HG02938 (cell line): ENCODE measurements around the gene ELOVL4.

ENCODE experiments used
- ATAC-seq: cut with Tn5 transposase; IDR thresholded peaks from one replicate; pipeline ENCODE4 v1.9.1; 2021; ENCODE audit warnings: mild to moderate bottlenecking, moderate library complexity; ENCODE audit not compliant: unreplicated experiment

The ELOVL4 gene

GRCh38 chr6:79947191-79948186 lies at the start of gene ELOVL4:
Gene ELOVL4, minus strand, starts transcription at chr6:79947553. Its CDS starts 274 bp downstream, at chr6:79947279.
- peak; percentile 31 for ATAC-seq

DNA sequence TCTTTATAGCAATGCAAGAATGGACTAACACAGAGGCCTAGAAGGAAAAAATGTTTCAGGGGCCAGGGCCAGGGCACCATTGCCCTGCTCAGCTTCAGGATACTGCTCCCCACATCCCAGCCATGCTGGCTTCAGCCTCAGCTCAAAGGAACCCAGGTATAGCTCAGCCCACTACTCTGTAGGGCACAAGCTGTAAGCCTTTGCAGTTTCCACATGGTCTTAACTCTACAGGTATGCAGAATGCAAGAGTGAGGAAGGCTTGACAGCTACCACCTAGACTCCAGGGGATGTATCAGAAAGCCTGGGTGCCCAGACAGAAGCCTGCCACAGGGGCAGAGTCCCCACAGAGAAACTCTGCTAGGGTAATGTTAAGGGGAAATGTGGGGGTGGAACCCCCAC lies 46.6 kb upstream of the ELOVL4 start:
- no peak for ATAC-seq

GRCh38 chr6:79993012-79993910 lies 45.9 kb upstream of the ELOVL4 start:
- ATAC-seq, result no peak

DNA sequence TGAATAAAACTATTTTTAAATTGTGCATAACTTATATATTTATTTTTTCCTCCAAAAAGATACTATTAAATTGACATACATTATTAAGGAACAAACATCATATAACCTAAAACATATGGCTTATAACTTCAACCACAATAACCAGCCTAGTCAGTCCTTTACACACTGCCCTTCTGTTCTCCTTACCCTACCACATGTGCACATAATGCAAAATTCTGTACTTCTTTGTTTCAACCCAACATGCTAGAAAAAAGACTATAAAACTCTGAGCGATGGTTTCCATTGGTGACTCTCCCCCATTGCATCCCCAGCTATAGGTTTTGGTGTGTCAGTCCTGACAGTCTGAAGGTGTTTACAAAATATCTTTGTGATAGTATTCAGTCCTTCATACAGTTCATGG lies 42.3 kb upstream of the ELOVL4 start:
- ATAC-seq, result no peak

- no peak for ATAC-seq
Measured at GRCh38 chr6:79985128-79985527, 37.8 kb upstream of the ELOVL4 start.

- ATAC-seq, result peak; percentile 66
Measured at GRCh38 chr6:79984261-79984660, 36.9 kb upstream of the ELOVL4 start.

DNA sequence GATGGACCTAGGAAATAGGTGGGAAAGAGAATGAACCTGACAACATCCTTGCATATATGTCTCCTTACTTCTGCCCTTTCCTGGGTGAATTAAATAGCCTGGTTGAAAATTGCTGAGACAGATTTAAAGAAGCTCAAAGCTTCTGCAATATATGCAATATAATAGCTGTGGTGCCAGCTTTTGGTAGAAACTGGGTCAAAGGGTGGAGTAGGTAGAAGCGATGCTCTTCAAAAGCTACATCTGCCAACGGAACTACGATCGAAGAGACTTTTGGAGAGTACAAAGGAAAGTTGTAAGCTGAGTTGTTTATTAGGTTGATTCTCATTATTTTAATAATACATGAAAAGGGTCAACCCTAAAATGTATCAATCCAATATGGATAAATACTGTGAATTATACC lies 34.3 kb upstream of the ELOVL4 start:
- ATAC-seq, result no peak

- ATAC-seq, result no peak
Measured at GRCh38 chr6:79971193-79971592, 23.8 kb upstream of the ELOVL4 start.

DNA sequence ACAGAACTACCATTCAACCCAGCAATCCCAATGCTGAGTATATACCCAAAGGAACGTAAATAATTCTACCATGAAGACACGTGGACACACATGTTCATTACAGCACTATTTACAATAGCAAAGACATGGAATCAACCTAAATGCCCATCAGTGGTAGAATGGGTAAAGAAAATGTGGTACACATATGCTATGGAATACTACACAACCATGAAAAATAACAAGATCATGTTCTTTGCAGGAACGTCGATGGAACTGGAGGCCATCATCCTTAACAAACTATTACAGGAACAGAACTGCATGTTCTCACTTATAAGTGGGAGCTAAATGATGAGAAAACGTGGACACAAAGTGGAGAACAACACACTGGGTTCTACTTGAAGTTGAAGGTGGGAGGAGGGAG lies 22.4 kb upstream of the ELOVL4 start:
- ATAC-seq, result no peak

DNA sequence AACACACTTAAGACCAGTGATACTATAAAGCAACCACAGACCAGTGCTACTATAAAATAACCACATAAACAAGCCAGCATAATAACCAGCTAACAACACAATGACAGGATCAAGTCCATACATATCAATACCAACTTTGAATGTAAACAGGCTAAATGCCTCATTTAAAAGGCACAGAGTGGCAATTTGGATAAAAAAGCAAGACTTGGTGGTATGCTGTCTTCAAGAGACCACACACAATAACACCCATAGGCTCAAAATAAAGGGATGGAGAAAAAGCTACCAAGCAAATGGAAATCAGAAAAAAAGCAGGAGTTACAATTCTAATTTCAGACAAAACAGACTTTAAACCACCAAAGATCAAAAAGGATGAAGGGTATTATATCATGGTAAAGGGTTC lies 19.8 kb upstream of the ELOVL4 start:
- no peak for ATAC-seq

GRCh38 chr6:79964607-79965081 lies 17.3 kb upstream of the ELOVL4 start:
- no peak for ATAC-seq

GRCh38 chr6:79954849-79955248 lies 7.5 kb upstream of the ELOVL4 start:
- no peak for ATAC-seq

GRCh38 chr6:79949233-79949632 lies 1.9 kb upstream of the ELOVL4 start:
- peak; percentile 50 for ATAC-seq

DNA sequence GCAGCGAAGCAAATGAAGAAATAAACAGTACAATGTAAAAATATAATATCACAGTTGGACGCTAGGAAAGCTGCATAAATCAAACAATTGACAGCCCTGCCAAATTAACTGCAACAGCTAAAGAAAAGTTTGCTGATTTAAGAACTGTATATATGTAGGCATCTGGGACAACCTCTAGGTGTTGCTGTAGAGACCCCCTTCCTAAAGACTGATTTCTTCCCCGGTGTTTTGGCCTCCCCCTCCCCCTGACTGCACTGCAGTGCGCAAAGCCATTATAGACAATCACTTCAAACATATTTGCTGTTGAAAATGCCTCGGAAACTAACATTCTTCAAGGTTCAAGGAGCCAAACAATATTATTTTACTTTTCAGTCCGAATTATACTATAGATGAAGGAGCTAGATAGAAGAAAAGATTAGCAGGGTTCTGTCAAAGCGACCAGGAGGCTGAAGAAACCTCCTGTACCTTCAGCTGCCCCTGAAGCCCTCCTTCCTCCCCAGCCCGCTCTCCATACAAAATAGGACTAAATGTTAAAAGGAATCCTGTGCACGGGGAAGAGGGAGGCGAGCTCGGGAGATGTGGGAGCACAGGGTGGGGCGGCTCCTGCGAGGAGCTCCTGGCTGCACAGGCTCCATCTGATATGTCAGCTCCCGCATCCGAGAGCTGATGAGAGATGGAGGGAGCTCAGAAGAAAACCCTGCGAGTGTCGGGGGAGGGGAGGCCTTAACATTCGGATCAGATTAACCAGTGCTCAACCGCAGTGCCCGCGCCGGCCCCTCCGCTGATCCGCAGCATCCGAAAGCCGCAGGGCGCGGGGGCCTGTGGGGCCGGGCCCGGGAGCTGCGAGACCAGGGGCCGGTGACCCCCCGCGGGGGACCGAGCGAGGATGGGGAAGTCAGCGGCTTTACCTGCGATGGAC lies 822 bp downstream of the ELOVL4 start:
- ATAC-seq, result peak; percentile 48

- no peak for ATAC-seq
Measured at GRCh38 chr6:79943133-79943532, 4.2 kb downstream of the ELOVL4 start.

- no peak for ATAC-seq
Measured at GRCh38 chr6:79941489-79942151, 5.7 kb downstream of the ELOVL4 start.

DNA sequence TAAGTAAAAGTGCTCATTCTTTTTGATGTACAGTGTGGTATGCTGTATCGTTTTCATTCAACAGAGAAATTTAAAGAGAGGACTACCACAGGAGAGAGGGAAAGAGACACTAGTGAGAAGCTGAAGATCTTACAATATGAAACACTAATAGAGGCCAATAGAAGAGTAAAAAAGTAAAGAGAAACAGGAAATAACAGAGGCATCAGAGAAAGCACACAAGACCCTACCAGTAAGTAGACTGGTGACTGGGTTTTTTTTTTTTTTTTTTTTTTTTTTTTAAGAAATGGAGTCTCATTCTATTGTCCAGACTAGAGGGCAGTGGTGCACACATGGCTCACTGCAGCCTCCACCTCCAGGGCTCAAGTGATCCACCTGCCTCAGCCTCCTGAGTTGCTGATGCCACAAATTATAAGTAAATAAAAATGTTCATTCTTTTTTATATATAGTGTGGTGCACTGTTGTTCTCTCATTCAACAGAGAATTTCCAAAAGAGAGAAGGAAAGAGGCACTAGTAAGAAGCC lies 18.8 kb downstream of the ELOVL4 start:
- ATAC-seq, result no peak

- no peak for ATAC-seq
Measured at GRCh38 chr6:79927758-79928157, 19.6 kb downstream of the ELOVL4 start.

DNA sequence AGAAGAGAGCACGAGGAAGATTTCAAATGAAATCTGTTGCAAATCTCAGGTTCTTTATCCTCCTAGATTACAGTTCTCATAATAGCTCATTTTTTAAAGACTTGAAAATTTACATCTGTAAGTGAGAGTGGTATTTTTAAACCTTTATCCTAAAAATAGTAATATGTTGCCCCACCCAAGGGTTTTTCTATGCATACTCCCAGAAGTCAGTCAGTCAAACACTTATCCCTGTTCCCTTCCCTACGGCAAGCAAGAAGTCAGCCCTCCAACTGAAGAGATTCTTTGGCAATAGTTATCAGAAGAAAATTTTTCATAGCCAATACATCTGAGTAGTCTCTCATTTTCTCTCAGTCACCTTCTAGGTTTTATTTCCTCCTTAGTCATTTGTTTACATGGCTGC lies 24.1 kb downstream of the ELOVL4 start:
- ATAC-seq, result no peak

- no peak for ATAC-seq
Measured at GRCh38 chr6:79922018-79922417, 25.3 kb downstream of the ELOVL4 start.
